Measurements from ENCODE around the gene FXYD1. TPM values are rescaled to one million over a fixed set of nuclear protein-coding genes. Genes with fewer than 3 reads are reported as not detected.

FXYD1 gene
- total RNA-seq, 5 donors from 2014 or later (not counting 1 experiment from before 2014, with no cell fraction given): 0.70 to 7.7 (median 4.8) TPM

DNA sequence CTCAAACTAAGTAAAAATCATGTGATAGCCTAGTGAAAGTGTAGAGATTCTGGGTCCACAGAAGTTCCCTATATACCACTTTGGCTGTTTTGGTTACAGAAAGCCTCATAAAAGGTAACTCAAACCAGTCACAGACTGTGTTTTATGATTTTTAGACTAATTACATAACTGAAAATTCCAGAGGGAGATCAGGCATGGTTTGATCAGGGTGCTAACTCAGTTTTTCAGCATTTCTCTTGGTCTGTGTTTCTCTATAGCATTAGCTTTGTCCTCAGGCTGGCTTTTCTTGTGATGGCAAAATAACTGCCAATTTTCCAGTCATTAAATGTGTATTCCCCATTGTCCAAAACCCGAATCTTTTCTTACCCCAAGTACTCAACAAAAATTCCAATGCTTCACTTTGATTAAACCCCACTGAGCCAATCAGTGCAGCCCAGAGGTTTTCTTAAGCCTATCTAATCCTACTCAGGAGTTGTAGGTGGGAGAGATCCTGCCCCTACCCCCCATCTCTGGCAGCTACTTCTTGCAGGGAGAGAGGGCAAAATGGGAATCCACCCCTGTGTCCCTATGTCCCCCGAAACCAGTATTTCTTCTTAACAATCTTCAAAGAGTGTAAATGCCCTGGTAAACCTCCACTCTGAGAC is 31.6 kb upstream of the FXYD1 start:
- peaks cover 0 to 4% of the 10 kb centered on the region in 2 donors for H3K27me3 Mint-ChIP-seq
- H3K36me3 Mint-ChIP-seq: no peaks in the 10 kb centered on the region
- no peaks in the 10 kb centered on the region for H3K9me3 Mint-ChIP-seq
- WGBS (ENCODE audit: insufficient coverage): no CpG with 5 or more reads among the region's 2 CpGs
- Histone ChIP-seq H3K36me3 (ENCODE audit: control insufficient read depth in 2 of 2, extremely low read depth in 1 of 2, insufficient read depth in 1 of 2, low read length in 1 of 2) (no peaks in the 10 kb centered on the region), H3K4me1 (ENCODE audit: control insufficient read depth in 1 of 2, extremely low read depth in 1 of 2, insufficient read depth in 2 of 2, low read length in 2 of 2) (no peaks in the 10 kb centered on the region), H3K27ac (ENCODE audit: low read length) (no peak overlapping the region), H3K4me3 (ENCODE audit: control insufficient read depth in 1 of 2, extremely low read depth in 1 of 2, low read length in 1 of 2) (no peak overlapping the region), H3K9me3 (no peaks in the 10 kb centered on the region), H3K27me3 (replicated peaks in 1 of 2; ENCODE audit: control insufficient read depth in 2 of 2, extremely low read depth in 1 of 2, insufficient read depth in 2 of 2, low read length in 1 of 2) (peaks cover 0 to 14% of the 10 kb centered on the region in 2 experiments)
- ChIA-PET POLR2A (no interaction called here), CTCF (no interaction called here)
- DNase-seq: no peak
- no peak for ATAC-seq (replicated peaks in 1 of 4)
- H3K4me3 Mint-ChIP-seq: no peak overlapping the region
- H3K27ac Mint-ChIP-seq: no peak overlapping the region
- no peaks in the 10 kb centered on the region for H3K4me1 Mint-ChIP-seq

DNA sequence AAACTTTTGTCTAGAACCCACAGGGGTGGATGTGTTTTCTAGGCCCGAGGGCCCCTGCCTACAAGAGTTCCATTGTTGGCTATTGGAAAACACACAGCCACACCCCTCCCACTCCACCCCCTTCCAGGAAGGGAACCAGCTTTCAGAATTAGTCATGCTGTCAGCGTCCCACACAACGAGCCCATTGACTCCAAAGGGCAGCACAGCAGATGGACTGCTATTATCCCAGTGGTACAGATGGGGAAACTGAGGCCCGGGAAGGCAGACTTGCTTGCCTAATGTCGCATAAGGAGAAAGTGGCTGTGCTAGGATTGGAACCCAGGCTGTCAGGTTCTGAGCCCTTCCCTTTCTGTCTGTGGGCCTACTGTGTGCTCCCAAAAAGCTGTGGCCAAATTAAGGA is 31.1 kb upstream of the FXYD1 start:
- DNase-seq: no peak
- CTCF ChIA-PET: no interaction called here

GRCh38 chr19:35108730-35109129 is 29.9 kb upstream of the FXYD1 start:
- Histone ChIP-seq H3K4me3 (ENCODE audit: control insufficient read depth in 1 of 2, extremely low read depth in 1 of 2, low read length in 1 of 2) (no peak overlapping the region), H3K27ac (ENCODE audit: low read length) (no peak overlapping the region), H3K4me1 (ENCODE audit: control insufficient read depth in 1 of 2, extremely low read depth in 1 of 2, insufficient read depth in 2 of 2, low read length in 2 of 2) (no peaks in the 10 kb centered on the region), H3K27me3 (replicated peaks in 1 of 2; ENCODE audit: control insufficient read depth in 2 of 2, extremely low read depth in 1 of 2, insufficient read depth in 2 of 2, low read length in 1 of 2) (peaks cover 0 to 24% of the 10 kb centered on the region in 2 experiments), H3K36me3 (ENCODE audit: control insufficient read depth in 2 of 2, extremely low read depth in 1 of 2, insufficient read depth in 1 of 2, low read length in 1 of 2) (no peaks in the 10 kb centered on the region), H3K9me3 (no peaks in the 10 kb centered on the region)
- no peaks in the 10 kb centered on the region for H3K4me1 Mint-ChIP-seq
- DNase-seq (no peak), ATAC-seq (replicated peaks in 1 of 4) (no peak)
- POLR2A ChIA-PET: no interaction called here
- H3K27ac Mint-ChIP-seq: no peak overlapping the region
- no peak overlapping the region for H3K4me3 Mint-ChIP-seq
- 68% methylated on average over 11 of the region's 11 CpGs for WGBS (ENCODE audit: insufficient coverage)
- no peaks in the 10 kb centered on the region for H3K9me3 Mint-ChIP-seq
- H3K27me3 Mint-ChIP-seq: peaks cover 0 to 5% of the 10 kb centered on the region in 2 donors
- no peaks in the 10 kb centered on the region for H3K36me3 Mint-ChIP-seq
- CTCF ChIA-PET: interaction anchor here in 1 of 2 donors (0.5 kb wide), 1 partner anchor 220 kb away, joined by 5 read pairs; no protein-coding TSS in a partner anchor

More for the DNA sequence above, 31.1 kb upstream of the FXYD1 start:
- H3K27me3 Mint-ChIP-seq: peaks cover 0 to 5% of the 10 kb centered on the region in 2 donors
- Histone ChIP-seq H3K27ac (ENCODE audit: low read length) (no peak overlapping the region), H3K27me3 (replicated peaks in 1 of 2; ENCODE audit: control insufficient read depth in 2 of 2, extremely low read depth in 1 of 2, insufficient read depth in 2 of 2, low read length in 1 of 2) (peaks cover 0 to 19% of the 10 kb centered on the region in 2 experiments), H3K4me1 (ENCODE audit: control insufficient read depth in 1 of 2, extremely low read depth in 1 of 2, insufficient read depth in 2 of 2, low read length in 2 of 2) (no peaks in the 10 kb centered on the region), H3K9me3 (no peaks in the 10 kb centered on the region), H3K36me3 (ENCODE audit: control insufficient read depth in 2 of 2, extremely low read depth in 1 of 2, insufficient read depth in 1 of 2, low read length in 1 of 2) (no peaks in the 10 kb centered on the region), H3K4me3 (ENCODE audit: control insufficient read depth in 1 of 2, extremely low read depth in 1 of 2, low read length in 1 of 2) (no peak overlapping the region)
- POLR2A ChIA-PET: interaction anchor here in 1 of 2 donors (0.7 kb wide), 1 partner anchor 352 kb away, joined by 5 read pairs; no protein-coding TSS in a partner anchor
- H3K4me3 Mint-ChIP-seq: no peak overlapping the region
- no peak for ATAC-seq (replicated peaks in 1 of 4)
- H3K4me1 Mint-ChIP-seq: no peaks in the 10 kb centered on the region
- H3K9me3 Mint-ChIP-seq: no peaks in the 10 kb centered on the region
- H3K27ac Mint-ChIP-seq: no peak overlapping the region
- H3K36me3 Mint-ChIP-seq: no peaks in the 10 kb centered on the region
- 3% methylated on average over 4 of the region's 5 CpGs for WGBS (ENCODE audit: insufficient coverage)

DNA sequence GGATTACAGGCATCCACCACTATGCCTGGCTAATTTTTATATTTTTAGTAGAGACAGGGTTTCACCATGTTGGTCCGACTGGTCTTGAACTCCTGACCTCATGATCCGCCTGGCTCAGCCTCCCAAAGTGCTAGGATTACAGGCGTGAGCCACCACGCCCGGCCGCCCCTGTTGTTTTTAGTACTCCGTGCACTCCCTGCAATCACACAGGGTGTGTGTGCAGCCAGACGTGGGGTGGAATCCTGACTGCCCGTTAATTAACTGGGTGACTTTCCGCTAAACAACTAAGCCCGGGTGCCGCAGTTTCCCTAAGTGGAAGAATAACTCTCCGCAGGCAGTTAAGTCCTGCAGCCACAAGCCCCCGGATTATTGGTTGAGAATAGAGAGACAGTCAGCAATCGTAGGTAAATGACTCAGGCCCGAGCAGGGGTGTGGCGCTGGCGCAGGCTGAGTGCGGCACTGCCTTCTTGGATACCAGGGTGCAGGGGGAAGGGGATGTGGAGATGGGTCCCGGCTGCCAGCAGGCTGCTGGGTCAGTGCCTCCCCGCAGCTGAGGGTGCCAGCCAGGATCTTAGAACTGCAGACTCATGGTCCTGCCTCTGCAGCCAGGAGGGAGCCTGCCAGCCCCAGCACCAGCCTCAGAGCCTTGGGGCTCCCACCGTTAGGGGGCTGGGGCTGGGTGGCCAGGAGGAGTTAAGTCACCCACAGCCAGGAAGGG is 29.1 kb upstream of the FXYD1 start:
- ATAC-seq (replicated peaks in 1 of 4) (no peak), DNase-seq (no peak)
- H3K4me1 Mint-ChIP-seq: peaks cover 2 to 3% (median 2%) of the 10 kb centered on the region in 3 donors
- Histone ChIP-seq H3K36me3 (ENCODE audit: control insufficient read depth in 2 of 2, extremely low read depth in 1 of 2, insufficient read depth in 1 of 2, low read length in 1 of 2) (no peaks in the 10 kb centered on the region), H3K9me3 (no peaks in the 10 kb centered on the region), H3K27ac (ENCODE audit: low read length) (no peak overlapping the region), H3K27me3 (replicated peaks in 1 of 2; ENCODE audit: control insufficient read depth in 2 of 2, extremely low read depth in 1 of 2, insufficient read depth in 2 of 2, low read length in 1 of 2) (peaks cover 0 to 25% of the 10 kb centered on the region in 2 experiments), H3K4me3 (ENCODE audit: control insufficient read depth in 1 of 2, extremely low read depth in 1 of 2, low read length in 1 of 2) (no peak overlapping the region), H3K4me1 (ENCODE audit: control insufficient read depth in 1 of 2, extremely low read depth in 1 of 2, insufficient read depth in 2 of 2, low read length in 2 of 2) (peaks cover 0 to 2% of the 10 kb centered on the region in 2 experiments)
- ChIA-PET CTCF (no interaction called here), POLR2A (no interaction called here)
- no peak overlapping the region for H3K27ac Mint-ChIP-seq
- 79% methylated on average over 16 of the region's 22 CpGs for WGBS (ENCODE audit: insufficient coverage)
- no peaks in the 10 kb centered on the region for H3K36me3 Mint-ChIP-seq
- no peaks in the 10 kb centered on the region for H3K9me3 Mint-ChIP-seq
- H3K27me3 Mint-ChIP-seq: peaks cover 0 to 6% of the 10 kb centered on the region in 2 donors
- no peak overlapping the region for H3K4me3 Mint-ChIP-seq

- H3K36me3 ChIP-seq (ENCODE audit: control insufficient read depth in 2 of 2, extremely low read depth in 1 of 2, insufficient read depth in 1 of 2, low read length in 1 of 2): no peaks in the 10 kb centered on the region
- no peaks in the 10 kb centered on the region for H3K9me3 Mint-ChIP-seq
- peaks cover 0 to 9% of the 10 kb centered on the region in 2 experiments for H3K4me1 ChIP-seq (ENCODE audit: control insufficient read depth in 1 of 2, extremely low read depth in 1 of 2, insufficient read depth in 2 of 2, low read length in 2 of 2)
- no CpG with 5 or more reads among the region's 9 CpGs for WGBS (ENCODE audit: insufficient coverage)
- CTCF ChIA-PET: no interaction called here
- peaks cover 5 to 7% (median 6%) of the 10 kb centered on the region in 3 donors for H3K4me1 Mint-ChIP-seq
- H3K4me3 Mint-ChIP-seq: no peak overlapping the region
- no peak overlapping the region for H3K27ac Mint-ChIP-seq
- peaks cover 0 to 8% of the 10 kb centered on the region in 2 donors for H3K27me3 Mint-ChIP-seq
- H3K27ac ChIP-seq (ENCODE audit: low read length): no peak overlapping the region
- H3K4me3 ChIP-seq (ENCODE audit: control insufficient read depth in 1 of 2, extremely low read depth in 1 of 2, low read length in 1 of 2): no peak overlapping the region
- H3K27me3 ChIP-seq (replicated peaks in 1 of 2; ENCODE audit: control insufficient read depth in 2 of 2, extremely low read depth in 1 of 2, insufficient read depth in 2 of 2, low read length in 1 of 2): peaks cover 0 to 34% of the 10 kb centered on the region in 2 experiments
- ATAC-seq (replicated peaks in 1 of 4): no peak
- no peak for DNase-seq
- H3K36me3 Mint-ChIP-seq: no peaks in the 10 kb centered on the region
- H3K9me3 ChIP-seq: no peaks in the 10 kb centered on the region
- POLR2A ChIA-PET: interaction anchor here in 1 of 2 donors (0.5 kb wide), 1 partner anchor 43 kb away, joined by 3 read pairs; the partner anchor contains the start of gene FXYD5
These were observed 27.6 kb upstream of the FXYD1 start for GRCh38 chr19:35110974-35111373.

GRCh38 chr19:35112995-35113688 is 25.5 kb upstream of the FXYD1 start:
- ATAC-seq (replicated peaks in 1 of 4): no peak
- H3K4me1 ChIP-seq (ENCODE audit: control insufficient read depth in 1 of 2, extremely low read depth in 1 of 2, insufficient read depth in 2 of 2, low read length in 2 of 2): peaks cover 0 to 9% of the 10 kb centered on the region in 2 experiments
- H3K9me3 ChIP-seq: no peaks in the 10 kb centered on the region
- POLR2A ChIA-PET: no interaction called here
- peaks cover 5 to 7% (median 6%) of the 10 kb centered on the region in 3 donors for H3K4me1 Mint-ChIP-seq
- no peak overlapping the region for H3K27ac Mint-ChIP-seq
- H3K4me3 ChIP-seq (ENCODE audit: control insufficient read depth in 1 of 2, extremely low read depth in 1 of 2, low read length in 1 of 2): no peak overlapping the region
- no peaks in the 10 kb centered on the region for H3K36me3 Mint-ChIP-seq
- H3K9me3 Mint-ChIP-seq: no peaks in the 10 kb centered on the region
- H3K27me3 Mint-ChIP-seq: peaks cover 0 to 8% of the 10 kb centered on the region in 2 donors
- H3K36me3 ChIP-seq (ENCODE audit: control insufficient read depth in 2 of 2, extremely low read depth in 1 of 2, insufficient read depth in 1 of 2, low read length in 1 of 2): no peaks in the 10 kb centered on the region
- H3K4me3 Mint-ChIP-seq: no peak overlapping the region
- DNase-seq: no peak
- WGBS (ENCODE audit: insufficient coverage): 80% methylated on average over 8 of the region's 15 CpGs
- CTCF ChIA-PET: no interaction called here
- no peak overlapping the region for H3K27ac ChIP-seq (ENCODE audit: low read length)
- peaks cover 0 to 34% of the 10 kb centered on the region in 2 experiments for H3K27me3 ChIP-seq (replicated peaks in 1 of 2; ENCODE audit: control insufficient read depth in 2 of 2, extremely low read depth in 1 of 2, insufficient read depth in 2 of 2, low read length in 1 of 2)

Data from T-cell (primary cell).